ENCODE data around the gene SREK1.
A peak's percentile ranks its signal among the peaks of the same experiment; 100 is the strongest.

The SREK1 gene

DNA sequence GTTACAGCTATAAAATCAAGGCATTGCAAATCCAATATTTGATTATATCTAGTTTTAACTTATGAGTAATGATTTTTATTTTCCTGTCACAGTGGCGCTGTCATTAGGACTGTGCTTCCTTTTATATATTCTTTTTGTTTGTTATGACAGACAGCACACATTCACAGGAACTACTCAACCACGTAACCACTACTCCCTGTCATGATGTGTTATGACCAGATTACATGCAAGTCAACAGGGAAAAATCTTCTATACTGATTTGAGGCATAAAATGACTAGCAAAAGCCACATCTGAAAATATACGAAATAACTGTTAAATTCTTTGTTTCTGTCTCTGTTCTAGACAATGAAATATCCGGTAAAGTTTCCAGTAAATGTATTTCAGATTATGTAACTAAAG is 25.4 kb downstream of the SREK1 start:
- CTCF ChIA-PET, result no interaction called here
- no peak for TF ChIP-seq SUZ12 (IDR thresholded peaks at IDR 0.05)
- TF ChIP-seq ZNF384 (IDR thresholded peaks at IDR 0.05), result no peak
- no peak for TF ChIP-seq CTBP1 (IDR thresholded peaks at IDR 0.05; ENCODE audit: borderline replicate concordance)
- no peak for TF ChIP-seq NFRKB (IDR thresholded peaks at IDR 0.05)
- POLR2A ChIA-PET, result interaction anchor here (1.3 kb wide), 1 partner anchor 26 kb away, joined by 3 read pairs; the partner anchor contains the start of gene SREK1
- DNase-seq (ENCODE audit: extremely low spot score), result no peak

DNA sequence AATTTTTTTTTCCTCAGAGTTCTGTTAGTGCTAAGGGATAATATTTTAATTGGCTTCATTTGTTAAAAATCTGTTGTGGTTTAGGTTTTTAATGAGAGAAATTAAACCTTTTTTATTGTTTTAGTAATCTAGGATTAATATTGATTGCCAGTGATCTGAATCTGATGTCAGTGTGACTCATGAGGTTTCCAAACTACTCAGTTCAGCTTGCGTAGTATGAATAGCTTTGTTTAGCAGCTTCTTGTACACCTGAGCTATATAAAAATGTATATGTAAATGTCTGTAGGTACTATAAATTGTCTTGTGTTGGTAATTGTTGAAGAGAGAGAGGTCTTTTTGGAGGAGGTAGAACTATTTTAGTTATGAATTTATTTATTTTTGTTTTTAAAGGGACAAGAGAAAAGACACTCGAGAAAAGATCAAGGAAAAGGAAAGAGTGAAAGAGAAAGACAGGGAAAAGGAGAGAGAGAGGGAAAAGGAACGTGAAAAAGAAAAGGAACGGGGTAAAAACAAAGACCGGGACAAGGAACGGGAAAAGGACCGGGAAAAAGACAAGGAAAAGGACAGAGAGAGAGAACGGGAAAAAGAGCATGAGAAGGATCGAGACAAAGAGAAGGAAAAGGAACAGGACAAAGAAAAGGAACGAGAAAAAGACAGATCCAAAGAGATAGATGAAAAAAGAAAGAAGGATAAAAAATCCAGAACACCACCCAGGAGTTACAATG is 26.3 kb downstream of the SREK1 start:
- ChIA-PET CTCF (interaction anchor here (0.5 to 1.3 kb wide), 3 partner anchors 120 to 594 kb away, joined by 3 read pairs; no protein-coding TSS in a partner anchor), POLR2A (no interaction called here)
- DNase-seq (ENCODE audit: extremely low spot score), result no peak
- TF ChIP-seq HDGF (IDR thresholded peaks at IDR 0.05; ENCODE audit: borderline replicate concordance), result no peak
- TF ChIP-seq TARDBP (IDR thresholded peaks at IDR 0.05), result no peak
- TF ChIP-seq ARNT (IDR thresholded peaks at IDR 0.05), result no peak
- TF ChIP-seq BHLHE40 (IDR thresholded peaks at IDR 0.05; ENCODE audit: borderline replicate concordance), result no peak
- no peak for TF ChIP-seq ZNF384 (IDR thresholded peaks at IDR 0.05)
- no peak for TF ChIP-seq L3MBTL2 (conservative IDR thresholded peaks at IDR 0.05)
- no peak for TF ChIP-seq SP1 (IDR thresholded peaks at IDR 0.05)
- TF ChIP-seq FOXK2 (IDR thresholded peaks at IDR 0.05), result no peak
- TF ChIP-seq NFRKB (IDR thresholded peaks at IDR 0.05), result no peak
- TF ChIP-seq LEF1 (IDR thresholded peaks at IDR 0.05; ENCODE audit: borderline replicate concordance), result no peak
- no peak for TF ChIP-seq CTBP1 (IDR thresholded peaks at IDR 0.05; ENCODE audit: borderline replicate concordance)
- TF ChIP-seq, protein P1, sequence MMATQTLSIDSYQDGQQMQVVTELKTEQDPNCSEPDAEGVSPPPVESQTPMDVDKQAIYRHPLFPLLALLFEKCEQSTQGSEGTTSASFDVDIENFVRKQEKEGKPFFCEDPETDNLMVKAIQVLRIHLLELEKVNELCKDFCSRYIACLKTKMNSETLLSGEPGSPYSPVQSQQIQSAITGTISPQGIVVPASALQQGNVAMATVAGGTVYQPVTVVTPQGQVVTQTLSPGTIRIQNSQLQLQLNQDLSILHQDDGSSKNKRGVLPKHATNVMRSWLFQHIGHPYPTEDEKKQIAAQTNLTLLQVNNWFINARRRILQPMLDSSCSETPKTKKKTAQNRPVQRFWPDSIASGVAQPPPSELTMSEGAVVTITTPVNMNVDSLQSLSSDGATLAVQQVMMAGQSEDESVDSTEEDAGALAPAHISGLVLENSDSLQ (IDR thresholded peaks at IDR 0.05), result no peak
- no peak for TF ChIP-seq SUZ12 (IDR thresholded peaks at IDR 0.05)
- no peak for TF ChIP-seq ELF4 (IDR thresholded peaks at IDR 0.05)
- TF ChIP-seq FOXM1 (IDR thresholded peaks at IDR 0.05; ENCODE audit: borderline replicate concordance), result no peak
- TF ChIP-seq FOXA1 (IDR thresholded peaks at IDR 0.05), result no peak

DNA sequence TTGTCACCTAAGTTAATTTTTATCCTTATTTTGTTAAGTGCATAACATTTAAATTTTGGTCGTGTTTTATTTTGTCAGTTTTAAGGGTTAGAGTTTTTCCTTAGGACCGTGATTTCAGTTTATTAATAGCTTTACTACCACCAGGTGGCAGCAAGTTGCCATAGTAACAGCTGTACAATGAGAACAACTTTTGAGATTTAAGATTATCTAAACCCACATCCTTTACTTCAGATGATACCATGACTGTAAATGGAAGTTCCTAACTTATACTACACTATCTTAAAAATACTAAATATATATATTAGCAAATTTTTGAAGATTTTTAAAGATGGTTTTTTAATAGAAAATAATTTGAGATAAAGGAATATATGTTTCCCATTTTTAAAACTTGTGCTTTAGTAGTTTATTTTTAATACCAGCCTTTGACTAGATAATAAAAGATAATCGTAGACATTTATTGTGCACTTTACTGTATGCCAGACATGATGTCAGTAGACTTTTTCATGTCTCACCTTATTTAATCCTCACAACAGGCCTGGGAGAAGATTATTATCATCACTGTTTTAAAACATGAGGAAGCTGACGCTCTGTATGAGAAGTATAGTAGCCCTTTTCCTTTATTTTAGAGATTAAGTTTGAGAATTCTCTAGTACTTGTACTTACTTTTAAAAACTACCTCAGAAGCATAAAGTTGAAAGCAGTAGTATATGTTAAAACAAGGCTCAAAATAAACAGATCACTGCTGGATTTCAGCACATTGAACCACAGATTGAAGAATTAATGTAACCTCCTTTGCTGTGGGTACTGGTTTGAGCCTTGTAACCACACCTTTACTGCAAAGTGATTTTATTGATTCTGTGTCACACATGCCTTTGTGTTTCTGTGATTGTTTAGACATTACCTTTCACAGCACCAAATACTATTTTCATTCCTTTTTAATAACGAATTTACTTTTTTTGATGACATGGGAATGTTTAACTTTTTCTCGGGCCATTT is 27.5 kb downstream of the SREK1 start:
- DNase-seq (ENCODE audit: extremely low spot score), result peak; percentile 18
- POLR2A ChIA-PET, result interaction anchor here (1.0 kb wide), 1 partner anchor 27 kb away, joined by 5 read pairs; the partner anchor contains the start of gene SREK1

DNA sequence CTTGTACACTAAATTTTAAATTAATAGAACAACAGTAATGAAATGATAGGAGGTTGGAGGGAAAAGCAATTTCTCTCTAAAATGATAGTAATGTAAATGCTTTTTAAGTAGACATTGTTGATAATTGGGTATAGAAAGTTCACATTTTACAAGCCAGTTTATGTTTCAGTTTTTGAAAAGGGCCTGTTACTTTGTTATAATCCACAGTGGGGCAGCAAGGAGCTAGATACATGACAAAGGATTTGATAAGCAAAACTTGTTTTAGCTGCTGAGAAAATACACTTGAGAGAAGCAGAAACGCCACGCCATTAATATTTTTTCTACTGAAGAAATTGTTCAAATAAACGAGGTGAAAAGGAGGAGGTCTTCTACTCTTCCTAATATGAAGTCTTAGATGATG is 30.2 kb downstream of the SREK1 start:
- ChIA-PET CTCF (no interaction called here), POLR2A (no interaction called here)
- TF ChIP-seq FOXM1 (IDR thresholded peaks at IDR 0.05; ENCODE audit: borderline replicate concordance), result no peak
- TF ChIP-seq BHLHE40 (IDR thresholded peaks at IDR 0.05; ENCODE audit: borderline replicate concordance), result no peak
- no peak for TF ChIP-seq LEF1 (IDR thresholded peaks at IDR 0.05; ENCODE audit: borderline replicate concordance)
- no peak for TF ChIP-seq FOXA1 (IDR thresholded peaks at IDR 0.05)
- no peak for TF ChIP-seq NFRKB (IDR thresholded peaks at IDR 0.05)
- TF ChIP-seq ZNF384 (IDR thresholded peaks at IDR 0.05), result no peak
- TF ChIP-seq, protein P1 (IDR thresholded peaks at IDR 0.05), result no peak
- TF ChIP-seq SP1 (IDR thresholded peaks at IDR 0.05), result no peak
- TF ChIP-seq ARNT (IDR thresholded peaks at IDR 0.05), result no peak
- no peak for TF ChIP-seq SUZ12 (IDR thresholded peaks at IDR 0.05)
- no peak for TF ChIP-seq TARDBP (IDR thresholded peaks at IDR 0.05)
- no peak for TF ChIP-seq HDGF (IDR thresholded peaks at IDR 0.05; ENCODE audit: borderline replicate concordance)
- TF ChIP-seq ELF4 (IDR thresholded peaks at IDR 0.05), result no peak
- no peak for TF ChIP-seq FOXK2 (IDR thresholded peaks at IDR 0.05)
- TF ChIP-seq L3MBTL2 (conservative IDR thresholded peaks at IDR 0.05), result no peak
- TF ChIP-seq CTBP1 (IDR thresholded peaks at IDR 0.05; ENCODE audit: borderline replicate concordance), result no peak
- DNase-seq (ENCODE audit: extremely low spot score), result peak; percentile 9

More for the DNA sequence above, 27.5 kb downstream of the SREK1 start:
- CTCF ChIA-PET, result interaction anchor here (0.6 to 1.0 kb wide), 2 partner anchors 27 to 924 kb away, joined by 3 read pairs; no protein-coding TSS in a partner anchor
- TF ChIP-seq NFRKB (IDR thresholded peaks at IDR 0.05), result no peak
- TF ChIP-seq CTBP1 (IDR thresholded peaks at IDR 0.05; ENCODE audit: borderline replicate concordance), result no peak
- no peak for TF ChIP-seq BHLHE40 (IDR thresholded peaks at IDR 0.05; ENCODE audit: borderline replicate concordance)
- TF ChIP-seq SUZ12 (IDR thresholded peaks at IDR 0.05), result no peak
- TF ChIP-seq L3MBTL2 (conservative IDR thresholded peaks at IDR 0.05), result no peak
- TF ChIP-seq FOXM1 (IDR thresholded peaks at IDR 0.05; ENCODE audit: borderline replicate concordance), result no peak
- no peak for TF ChIP-seq ARNT (IDR thresholded peaks at IDR 0.05)
- TF ChIP-seq HDGF (IDR thresholded peaks at IDR 0.05; ENCODE audit: borderline replicate concordance), result no peak
- no peak for TF ChIP-seq ELF4 (IDR thresholded peaks at IDR 0.05)
- TF ChIP-seq, protein P1 (IDR thresholded peaks at IDR 0.05), result no peak
- TF ChIP-seq ZNF384 (IDR thresholded peaks at IDR 0.05), result no peak

DNA sequence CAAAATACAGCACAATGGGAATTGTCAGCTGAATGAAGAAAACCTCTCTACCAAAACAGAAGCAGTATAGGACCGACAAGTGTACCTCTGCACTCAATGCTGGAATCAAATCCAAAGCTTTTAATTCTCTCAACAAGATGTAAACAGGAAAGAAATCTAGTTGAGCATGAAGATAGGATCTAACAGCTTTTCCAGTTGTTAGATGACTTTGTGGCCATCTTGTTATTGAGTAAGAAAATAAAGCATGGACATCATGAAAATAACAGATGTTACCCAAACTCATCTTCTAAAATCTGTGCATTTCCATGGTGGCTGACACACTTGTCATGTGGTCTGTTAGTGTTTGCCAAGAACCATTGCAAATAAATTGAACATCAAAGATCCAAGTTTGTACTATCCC is 34.7 kb downstream of the SREK1 start:
- TF ChIP-seq LEF1 (IDR thresholded peaks at IDR 0.05; ENCODE audit: borderline replicate concordance) (no peak), SUZ12 (IDR thresholded peaks at IDR 0.05) (no peak), FOXK2 (IDR thresholded peaks at IDR 0.05) (no peak), L3MBTL2 (conservative IDR thresholded peaks at IDR 0.05) (no peak), FOXM1 (IDR thresholded peaks at IDR 0.05; ENCODE audit: borderline replicate concordance) (no peak), TARDBP (IDR thresholded peaks at IDR 0.05) (no peak), ELF4 (IDR thresholded peaks at IDR 0.05) (no peak), HDGF (IDR thresholded peaks at IDR 0.05; ENCODE audit: borderline replicate concordance) (no peak)
- POLR2A ChIA-PET, result no interaction called here
- CTCF ChIA-PET, result no interaction called here
- no peak for DNase-seq (ENCODE audit: extremely low spot score)

All from HEK293T (cell line).